ENCODE data around the gene LRP5.
"Not testable (repeated sequence)": the region's sequence is repeated elsewhere in the genome, so short reads cannot be mapped to it uniquely, and the experiment has no call there.

Gene LRP5

DNA sequence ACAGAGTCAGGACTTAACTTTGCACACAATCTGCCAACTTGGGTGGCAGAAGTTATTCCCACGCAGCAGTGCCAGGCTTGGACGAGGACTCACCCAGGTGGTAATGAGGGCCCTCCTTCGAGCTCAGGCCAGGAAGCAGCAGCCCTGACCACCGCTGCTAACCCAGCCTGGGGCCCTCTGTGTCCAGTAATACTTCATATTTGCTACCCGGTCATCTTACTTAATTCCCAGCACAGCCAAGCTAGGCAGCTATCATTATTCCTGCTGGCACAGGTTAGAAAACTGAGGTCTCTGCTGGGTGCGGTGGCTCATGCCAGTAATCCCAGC is 15.4 kb upstream of the LRP5 start:
- Mint-ChIP-seq H3K4me1 (ENCODE audit: low read depth) (peaks cover 3% of the 10 kb centered on the region), H3K27ac (no peak overlapping the region), H3K27me3 (ENCODE audit: low read depth) (peaks cover 6% of the 10 kb centered on the region), H3K36me3 (ENCODE audit: low read depth) (no peaks in the 10 kb centered on the region), H3K4me3 (no peak overlapping the region), H3K9me3 (no peaks in the 10 kb centered on the region)

DNA sequence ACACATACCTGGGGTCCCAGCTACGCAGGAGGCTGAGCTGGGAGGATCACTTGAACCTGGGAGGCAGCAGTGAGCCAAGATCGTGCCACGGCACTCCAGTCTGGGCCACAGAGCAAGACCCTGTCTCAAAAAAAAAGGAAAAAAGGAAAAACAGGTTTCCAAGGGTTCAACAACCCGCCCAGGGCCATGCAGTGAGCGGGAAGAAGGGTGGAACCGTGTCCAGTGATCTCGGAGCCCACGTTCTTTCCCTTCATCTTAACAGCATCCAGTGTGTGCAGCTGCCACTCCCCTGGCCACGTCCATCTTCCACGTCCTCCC is 14.9 kb upstream of the LRP5 start:
- Mint-ChIP-seq H3K9me3 (no peaks in the 10 kb centered on the region), H3K4me3 (no peak overlapping the region), H3K36me3 (ENCODE audit: low read depth) (no peaks in the 10 kb centered on the region), H3K27me3 (ENCODE audit: low read depth) (peaks cover 6% of the 10 kb centered on the region), H3K4me1 (ENCODE audit: low read depth) (peaks cover 3% of the 10 kb centered on the region), H3K27ac (no peak overlapping the region)

DNA sequence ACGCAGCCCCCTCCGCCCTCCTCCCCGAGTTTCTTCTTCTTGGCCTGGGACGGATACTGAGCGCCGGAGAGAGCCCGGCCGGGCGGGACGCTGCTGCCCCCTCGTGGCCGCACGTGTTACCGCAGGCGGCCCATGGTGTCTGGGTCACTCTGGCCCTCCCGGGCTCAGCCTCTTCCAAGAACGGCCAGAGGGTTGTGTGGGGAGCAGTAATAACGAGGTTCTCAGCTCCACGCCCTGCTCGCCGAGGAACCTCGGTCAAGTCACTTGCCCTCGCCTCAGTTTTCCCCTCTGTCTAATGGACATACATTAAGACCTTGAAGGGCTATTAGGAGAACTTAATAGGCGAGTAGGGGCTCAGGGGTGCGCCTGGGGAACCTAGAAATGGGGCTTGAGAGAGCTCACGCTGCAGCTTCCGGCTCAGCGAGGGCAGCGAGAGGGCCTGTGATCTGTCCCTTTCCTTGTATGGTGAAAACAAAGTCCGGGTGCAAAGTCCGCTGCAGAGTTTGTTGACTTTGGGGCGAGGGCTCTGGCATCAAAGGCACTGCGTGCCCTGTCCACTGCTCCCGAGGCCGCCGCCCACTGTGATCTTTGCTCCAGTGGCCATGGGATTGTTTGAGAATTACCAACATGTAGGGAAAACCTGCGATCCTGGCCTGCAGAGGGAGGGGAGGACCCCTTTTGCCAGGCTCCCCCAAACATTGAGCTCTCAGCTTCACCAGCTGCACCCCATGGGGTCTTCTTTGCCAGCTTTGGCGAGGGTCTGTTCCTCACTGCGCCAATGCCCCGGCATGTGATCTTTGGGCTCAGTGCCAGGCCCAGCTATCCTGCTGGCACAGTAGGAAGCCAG is 14.4 kb upstream of the LRP5 start:
- no peaks in the 10 kb centered on the region for H3K36me3 Mint-ChIP-seq (ENCODE audit: low read depth)
- peaks cover 6% of the 10 kb centered on the region for H3K27me3 Mint-ChIP-seq (ENCODE audit: low read depth)
- H3K4me1 Mint-ChIP-seq (ENCODE audit: low read depth) = peaks cover 3% of the 10 kb centered on the region
- no peaks in the 10 kb centered on the region for H3K9me3 Mint-ChIP-seq
- H3K4me3 Mint-ChIP-seq = no peak overlapping the region
- no peak overlapping the region for H3K27ac Mint-ChIP-seq

DNA sequence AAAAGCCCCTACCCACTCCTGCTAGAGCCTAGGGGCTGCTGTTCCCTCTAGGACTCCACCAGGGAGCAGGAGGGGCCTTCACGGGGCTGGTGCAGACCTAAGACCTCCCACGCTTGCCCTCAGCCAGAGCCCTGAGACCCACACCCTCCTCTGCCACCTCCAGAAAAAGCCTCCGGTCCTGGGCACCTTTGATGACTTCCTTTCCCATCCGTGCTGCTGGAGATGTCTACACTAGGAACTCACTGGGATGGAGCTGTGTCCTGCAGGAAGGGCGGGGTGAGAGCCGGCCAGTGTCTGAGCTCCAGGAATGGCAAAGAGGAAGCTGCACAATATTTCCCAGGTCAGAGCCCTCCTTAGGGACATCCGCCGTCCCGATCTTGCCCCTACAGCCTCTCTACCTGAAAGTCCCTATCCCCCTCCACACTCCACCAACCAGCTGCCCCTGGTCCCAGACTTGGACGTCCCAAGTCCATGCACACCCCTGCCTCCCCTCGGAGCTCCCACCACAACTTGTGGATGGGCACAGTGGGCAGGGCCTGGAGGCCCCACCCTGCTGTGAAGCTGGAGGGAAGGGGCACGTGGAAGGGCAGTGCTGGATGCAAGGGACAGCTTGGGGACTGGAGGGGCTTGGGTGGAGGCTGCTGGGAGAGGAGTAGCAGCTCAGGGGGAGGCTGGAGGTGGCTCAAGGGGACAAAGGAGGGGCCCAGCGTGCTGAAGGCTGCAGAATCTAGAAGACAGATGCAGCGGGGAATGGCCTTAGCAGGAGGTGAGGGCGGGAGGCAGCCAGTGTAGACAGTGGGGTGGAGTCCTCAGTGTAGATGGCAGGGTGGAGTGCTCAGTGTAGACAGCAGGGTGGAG is 13.5 kb upstream of the LRP5 start:
- Mint-ChIP-seq H3K4me1 (ENCODE audit: low read depth) (peaks cover 5% of the 10 kb centered on the region), H3K27ac (no peak overlapping the region), H3K27me3 (ENCODE audit: low read depth) (no peaks in the 10 kb centered on the region), H3K4me3 (no peak overlapping the region), H3K9me3 (no peaks in the 10 kb centered on the region), H3K36me3 (ENCODE audit: low read depth) (no peaks in the 10 kb centered on the region)

DNA sequence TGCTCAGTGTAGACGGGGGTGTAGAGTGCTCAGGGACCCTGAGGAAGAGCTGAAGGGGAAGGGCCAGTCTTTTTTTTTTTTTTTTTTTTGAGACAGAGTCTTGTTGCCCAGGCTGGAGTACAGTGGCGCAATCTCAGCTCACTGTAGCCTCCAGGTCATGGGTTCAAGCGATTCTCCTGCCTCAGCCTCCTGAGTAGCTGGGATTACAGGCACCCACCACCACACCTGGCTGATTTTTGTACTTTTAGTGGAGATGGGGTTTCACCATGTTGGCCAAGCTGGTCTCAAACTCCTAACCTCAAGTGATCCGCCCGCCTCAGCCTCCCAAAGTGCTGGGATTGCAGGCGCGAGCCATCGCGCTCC is 12.9 kb upstream of the LRP5 start:
- not testable (repeated sequence) for H3K4me1 Mint-ChIP-seq (ENCODE audit: low read depth); H3K36me3 Mint-ChIP-seq (ENCODE audit: low read depth); H3K4me3 Mint-ChIP-seq; H3K27ac Mint-ChIP-seq; H3K27me3 Mint-ChIP-seq (ENCODE audit: low read depth); H3K9me3 Mint-ChIP-seq

DNA sequence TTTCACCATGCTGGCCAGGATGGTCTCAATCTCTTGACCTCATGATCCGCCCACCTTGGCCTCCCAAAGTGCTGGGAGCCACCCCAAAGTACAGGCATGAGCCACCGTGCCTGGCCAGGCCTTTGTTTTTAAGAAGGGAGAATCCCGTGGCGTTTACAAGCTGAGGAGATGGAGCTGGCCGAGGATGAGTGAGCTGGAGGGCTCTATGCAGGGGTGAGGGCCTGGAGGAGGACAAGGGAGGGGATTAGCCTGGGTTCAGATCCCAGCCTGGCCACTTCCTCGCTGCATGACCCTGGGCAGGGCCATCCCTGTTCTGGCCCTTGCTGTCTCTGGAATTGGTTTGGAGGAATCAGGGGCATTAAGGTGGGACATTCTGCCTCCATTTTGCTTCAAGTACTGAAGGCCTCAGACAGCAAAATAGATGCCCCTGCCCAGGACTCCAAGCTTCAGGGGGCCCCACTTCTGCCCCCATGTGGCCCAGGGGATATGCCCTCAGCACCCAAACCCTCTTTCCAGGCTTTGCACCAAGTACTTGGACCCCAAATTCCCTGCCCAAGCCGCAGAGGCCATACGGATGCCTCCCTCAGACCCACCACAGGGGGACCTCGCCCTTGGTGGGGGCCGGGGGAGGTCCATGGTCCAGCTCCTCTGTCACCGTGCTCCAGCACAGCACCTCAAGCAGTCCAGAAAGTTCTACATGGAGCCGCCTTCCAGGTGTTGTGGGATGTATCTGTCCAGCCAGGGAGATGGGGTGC is 12.1 kb upstream of the LRP5 start:
- Mint-ChIP-seq H3K4me3 (no peak overlapping the region), H3K4me1 (ENCODE audit: low read depth) (peaks cover 5% of the 10 kb centered on the region), H3K36me3 (ENCODE audit: low read depth) (peaks cover 2% of the 10 kb centered on the region), H3K27ac (no peak overlapping the region), H3K9me3 (no peaks in the 10 kb centered on the region), H3K27me3 (ENCODE audit: low read depth) (no peaks in the 10 kb centered on the region)

DNA sequence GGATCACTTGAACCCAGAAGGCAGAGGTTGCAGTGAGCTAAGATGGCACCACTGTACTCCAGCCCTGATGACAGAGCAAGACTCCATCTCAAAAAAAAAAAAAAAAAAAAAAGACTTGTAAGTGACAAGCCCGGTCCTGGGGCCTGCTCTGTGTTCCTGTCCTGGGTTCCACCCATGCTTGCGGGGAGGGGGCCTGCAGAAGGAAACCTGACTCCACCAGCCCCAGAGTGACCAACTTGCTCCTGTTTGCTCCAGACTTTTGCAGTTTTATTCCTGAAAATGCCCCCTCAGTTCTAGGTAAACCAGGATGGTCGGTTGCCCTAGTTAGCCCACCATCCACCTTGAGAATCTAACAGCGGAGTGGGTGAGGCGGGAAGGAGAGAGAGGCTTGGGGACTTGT is 10.1 kb upstream of the LRP5 start:
- Mint-ChIP-seq H3K9me3 (no peaks in the 10 kb centered on the region), H3K4me1 (ENCODE audit: low read depth) (peaks cover 11% of the 10 kb centered on the region), H3K27me3 (ENCODE audit: low read depth) (no peaks in the 10 kb centered on the region)

DNA sequence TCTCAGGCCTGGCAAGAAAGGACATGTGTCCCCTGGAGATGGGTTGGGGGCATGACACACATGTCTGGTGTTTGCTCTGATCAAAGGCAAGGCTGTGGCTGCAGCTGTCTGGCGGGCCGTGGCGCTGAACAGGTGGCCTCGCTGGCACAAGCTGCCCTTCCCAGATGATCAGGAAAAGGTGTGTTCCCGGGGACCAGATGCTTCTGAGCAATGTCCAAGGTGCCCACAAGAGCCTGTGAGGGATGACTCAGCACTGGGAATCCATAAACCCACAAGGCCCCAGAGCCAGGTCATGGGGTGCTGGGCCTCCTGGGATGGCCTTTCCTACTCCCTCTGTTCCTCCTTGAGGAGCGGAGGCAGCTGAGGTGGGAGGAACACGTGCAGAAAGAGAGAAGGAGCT is 9.7 kb upstream of the LRP5 start:
- Mint-ChIP-seq H3K4me3 (no peak overlapping the region), H3K27ac (no peak overlapping the region), H3K4me1 (ENCODE audit: low read depth) (peaks cover 10% of the 10 kb centered on the region), H3K27me3 (ENCODE audit: low read depth) (no peaks in the 10 kb centered on the region), H3K36me3 (ENCODE audit: low read depth) (peaks cover 2% of the 10 kb centered on the region), H3K9me3 (no peaks in the 10 kb centered on the region)

More for the DNA sequence above, 10.1 kb upstream of the LRP5 start:
- no peak overlapping the region for H3K27ac Mint-ChIP-seq
- peaks cover 2% of the 10 kb centered on the region for H3K36me3 Mint-ChIP-seq (ENCODE audit: low read depth)
- H3K4me3 Mint-ChIP-seq = no peak overlapping the region

DNA sequence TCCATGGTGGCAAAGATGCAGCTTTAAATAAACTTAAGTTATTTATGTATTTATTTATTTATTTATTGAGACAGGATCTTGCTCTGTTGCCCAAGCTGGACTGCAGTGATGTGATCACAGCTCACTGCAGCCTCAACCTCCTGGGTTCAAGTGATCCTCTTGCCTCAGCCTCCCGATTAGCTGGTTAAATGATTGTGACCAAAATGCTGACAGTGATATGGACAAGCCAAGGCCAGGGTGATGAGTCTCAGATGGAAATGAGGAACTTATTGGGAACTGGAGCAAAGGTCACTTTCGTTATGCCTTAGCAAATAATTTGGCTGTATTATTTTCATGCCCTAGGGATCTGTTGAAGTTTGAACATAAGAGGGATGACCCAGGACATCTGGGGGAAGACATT is 9.3 kb upstream of the LRP5 start:
- Mint-ChIP-seq H3K4me3 (no peak overlapping the region), H3K36me3 (ENCODE audit: low read depth) (peaks cover 2% of the 10 kb centered on the region), H3K27me3 (ENCODE audit: low read depth) (no peaks in the 10 kb centered on the region), H3K9me3 (no peaks in the 10 kb centered on the region), H3K27ac (no peak overlapping the region), H3K4me1 (ENCODE audit: low read depth) (peaks cover 9% of the 10 kb centered on the region)

DNA sequence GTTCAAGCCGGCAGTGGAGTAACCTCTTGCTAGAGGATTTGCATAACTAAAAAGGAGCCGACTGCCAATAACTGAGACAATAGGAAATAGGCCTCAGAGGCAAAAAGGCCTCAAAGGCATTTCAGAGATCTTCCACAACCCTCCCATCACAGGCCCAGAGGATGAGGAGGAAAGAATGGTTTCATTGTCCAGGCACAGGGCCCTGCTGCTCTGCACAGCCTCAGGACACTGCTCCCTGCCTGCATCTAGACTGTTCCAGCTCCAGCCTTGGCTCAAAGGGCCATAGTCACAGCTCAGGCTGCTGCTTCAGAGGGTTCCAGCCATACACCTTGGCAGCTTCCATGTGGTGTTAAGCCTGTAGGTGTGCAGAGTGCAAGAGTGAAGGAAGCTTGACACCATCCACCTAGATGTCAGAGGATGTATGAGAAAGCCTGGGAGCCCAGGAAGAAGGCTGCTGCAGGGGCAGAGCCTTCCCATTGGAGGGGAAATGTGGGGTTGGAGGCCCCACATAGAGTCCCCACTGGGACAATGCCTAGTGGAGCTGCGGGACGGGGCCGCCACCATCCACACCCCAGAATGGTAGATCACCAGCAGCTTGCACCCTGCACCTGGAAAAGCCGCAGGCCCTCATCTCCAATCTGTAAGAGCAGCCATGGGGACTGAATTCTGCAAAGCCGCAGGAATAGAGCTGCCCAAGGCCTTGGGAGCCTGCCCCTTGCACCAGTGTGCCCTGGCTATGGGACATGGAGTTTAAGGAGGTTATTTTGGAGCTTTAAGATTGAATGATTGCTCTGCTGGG is 8.2 kb upstream of the LRP5 start:
- Mint-ChIP-seq H3K9me3 (no peaks in the 10 kb centered on the region), H3K27ac (peak overlapping the region; percentile 31), H3K27me3 (ENCODE audit: low read depth) (no peaks in the 10 kb centered on the region), H3K4me1 (ENCODE audit: low read depth) (peaks cover 9% of the 10 kb centered on the region), H3K4me3 (no peak overlapping the region), H3K36me3 (ENCODE audit: low read depth) (peaks cover 2% of the 10 kb centered on the region)

DNA sequence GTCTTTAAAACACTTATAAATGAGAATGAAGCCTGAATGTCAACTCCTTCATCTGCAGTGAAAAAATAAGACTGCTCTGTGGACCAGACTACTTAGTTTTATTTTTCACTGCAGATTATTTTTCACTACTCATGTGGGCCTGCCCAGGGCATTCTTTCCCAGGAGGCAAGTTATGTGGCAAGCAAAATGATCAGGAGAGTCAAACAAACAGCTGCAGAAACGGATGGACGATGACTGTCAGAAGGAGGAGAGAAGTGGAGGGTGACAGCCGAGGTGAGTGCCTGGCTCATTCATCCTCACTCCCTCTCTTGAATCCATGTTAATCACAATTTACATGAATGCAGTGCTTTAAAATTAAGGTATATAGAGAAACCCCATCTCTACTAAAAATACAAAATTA is 5.8 kb upstream of the LRP5 start:
- peaks cover 3% of the 10 kb centered on the region for H3K27me3 Mint-ChIP-seq (ENCODE audit: low read depth)
- H3K9me3 Mint-ChIP-seq = no peaks in the 10 kb centered on the region
- peaks cover 24% of the 10 kb centered on the region for H3K4me1 Mint-ChIP-seq (ENCODE audit: low read depth)
- peaks cover 2% of the 10 kb centered on the region for H3K36me3 Mint-ChIP-seq (ENCODE audit: low read depth)
- no peak overlapping the region for H3K4me3 Mint-ChIP-seq
- no peak overlapping the region for H3K27ac Mint-ChIP-seq

DNA sequence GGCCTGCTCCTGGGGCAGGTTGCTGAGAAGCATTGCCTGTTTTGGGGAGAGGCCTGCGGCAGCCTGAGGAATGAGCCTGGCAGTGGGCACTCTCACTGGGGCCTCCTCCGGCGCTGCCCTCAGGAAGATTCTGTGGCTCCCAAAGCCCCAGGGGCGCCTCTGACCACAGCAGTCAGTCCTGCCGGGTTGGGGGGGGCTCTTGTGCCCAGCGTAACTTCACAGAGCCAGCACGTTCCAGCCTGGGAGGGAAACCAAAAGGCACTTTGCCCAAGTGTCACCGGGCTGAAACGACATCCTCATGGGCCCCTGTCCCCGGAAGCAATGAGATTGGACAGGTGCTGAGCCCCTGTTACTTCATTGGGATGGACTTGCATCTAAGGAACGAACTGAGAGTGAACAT is 4.3 kb upstream of the LRP5 start:
- H3K27me3 Mint-ChIP-seq (ENCODE audit: low read depth) = peaks cover 3% of the 10 kb centered on the region
- no peak overlapping the region for H3K4me3 Mint-ChIP-seq
- no peak overlapping the region for H3K27ac Mint-ChIP-seq

DNA sequence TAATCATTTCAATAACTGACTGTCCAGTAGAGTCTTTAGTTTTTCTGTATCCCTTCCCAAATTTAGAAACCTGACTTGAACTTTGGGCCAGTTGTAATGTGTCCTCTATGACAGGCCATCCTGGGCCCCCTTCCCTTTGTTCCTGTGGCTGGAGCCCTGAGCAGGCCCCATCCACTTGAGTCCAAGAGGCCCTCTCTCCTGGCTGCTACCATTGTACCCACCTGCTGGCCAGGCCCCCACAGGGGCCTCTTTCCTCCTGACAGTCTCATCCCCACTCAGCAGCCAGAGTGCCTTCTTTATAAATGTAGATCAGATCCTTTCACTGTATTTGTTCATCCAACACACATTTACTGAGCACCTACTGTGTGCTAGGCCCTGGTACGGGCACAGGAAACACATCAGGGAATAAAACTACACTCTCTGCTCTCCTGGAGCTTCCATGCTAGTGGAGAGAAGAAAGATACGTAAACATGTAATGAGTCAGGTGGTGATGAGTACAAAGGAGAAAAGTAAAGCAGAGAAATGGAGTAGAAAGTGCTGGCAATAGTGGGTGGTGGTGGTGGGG is 2.7 kb upstream of the LRP5 start:
- Mint-ChIP-seq H3K36me3 (ENCODE audit: low read depth) (peaks cover 3% of the 10 kb centered on the region), H3K27ac (no peak overlapping the region), H3K9me3 (no peaks in the 10 kb centered on the region), H3K27me3 (ENCODE audit: low read depth) (peaks cover 3% of the 10 kb centered on the region), H3K4me1 (ENCODE audit: low read depth) (peaks cover 32% of the 10 kb centered on the region), H3K4me3 (no peak overlapping the region)

More for the DNA sequence above, 4.3 kb upstream of the LRP5 start:
- Mint-ChIP-seq H3K36me3 (ENCODE audit: low read depth) (peaks cover 2% of the 10 kb centered on the region), H3K4me1 (ENCODE audit: low read depth) (peaks cover 24% of the 10 kb centered on the region), H3K9me3 (no peaks in the 10 kb centered on the region)

Measured in T-helper 1 cell treated with Interleukin-12 subunit alpha and Interleukin-12 subunit beta and Interleukin-4 antibody, amounts not matched to agents 30 μg/mL and 1 μg/mL, for 36 hours (primary cell).